NK-92 (cell line): ENCODE results near the gene NSMCE3.
"Not testable (repeated sequence)": the region's sequence is repeated elsewhere in the genome, so short reads cannot be mapped to it uniquely, and the experiment has no call there.

ENCODE experiments used
- DNase-seq: peaks from one replicate; lab custom pipeline; 2025; ENCODE audit not compliant: unreplicated experiment; lab: John Stamatoyannopoulos, UW

NSMCE3 gene

DNA sequence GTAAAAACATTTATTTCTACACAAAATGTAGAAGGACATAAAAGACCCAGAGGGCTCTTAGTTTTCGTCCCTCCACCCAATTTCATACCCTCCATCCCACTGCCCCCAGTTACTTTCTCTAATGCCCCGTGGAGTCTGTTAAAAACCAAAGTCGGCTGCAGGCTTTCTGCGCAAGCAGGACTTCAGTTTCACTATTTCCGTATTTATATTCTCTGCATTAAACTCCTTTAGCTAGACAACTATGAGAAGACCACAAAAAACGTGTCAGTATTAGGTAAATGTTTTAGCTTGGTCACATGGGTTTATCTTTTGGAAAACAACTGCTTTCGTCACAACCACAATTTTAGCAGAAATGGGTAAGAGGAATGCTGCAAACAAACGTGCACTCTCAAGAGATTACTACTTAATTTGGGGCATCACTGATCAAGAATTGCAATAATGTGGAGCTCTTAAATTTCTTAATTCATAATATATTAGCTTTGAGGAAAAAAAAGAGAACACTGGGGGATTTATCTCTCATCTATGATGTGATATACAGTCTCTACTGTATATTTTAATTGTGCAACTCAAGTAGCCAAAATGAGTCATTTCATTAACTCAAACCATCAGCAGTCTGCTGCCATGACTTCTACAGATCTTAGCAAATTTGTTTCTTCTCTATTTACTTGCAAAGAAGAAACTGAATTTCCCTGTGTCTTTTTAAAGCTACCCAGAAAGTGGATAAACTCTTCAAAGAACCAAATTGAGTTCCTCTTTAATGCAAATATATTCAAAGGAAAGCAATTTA lies 740 bp upstream of the NSMCE3 start:
- no peak for DNase-seq

DNA sequence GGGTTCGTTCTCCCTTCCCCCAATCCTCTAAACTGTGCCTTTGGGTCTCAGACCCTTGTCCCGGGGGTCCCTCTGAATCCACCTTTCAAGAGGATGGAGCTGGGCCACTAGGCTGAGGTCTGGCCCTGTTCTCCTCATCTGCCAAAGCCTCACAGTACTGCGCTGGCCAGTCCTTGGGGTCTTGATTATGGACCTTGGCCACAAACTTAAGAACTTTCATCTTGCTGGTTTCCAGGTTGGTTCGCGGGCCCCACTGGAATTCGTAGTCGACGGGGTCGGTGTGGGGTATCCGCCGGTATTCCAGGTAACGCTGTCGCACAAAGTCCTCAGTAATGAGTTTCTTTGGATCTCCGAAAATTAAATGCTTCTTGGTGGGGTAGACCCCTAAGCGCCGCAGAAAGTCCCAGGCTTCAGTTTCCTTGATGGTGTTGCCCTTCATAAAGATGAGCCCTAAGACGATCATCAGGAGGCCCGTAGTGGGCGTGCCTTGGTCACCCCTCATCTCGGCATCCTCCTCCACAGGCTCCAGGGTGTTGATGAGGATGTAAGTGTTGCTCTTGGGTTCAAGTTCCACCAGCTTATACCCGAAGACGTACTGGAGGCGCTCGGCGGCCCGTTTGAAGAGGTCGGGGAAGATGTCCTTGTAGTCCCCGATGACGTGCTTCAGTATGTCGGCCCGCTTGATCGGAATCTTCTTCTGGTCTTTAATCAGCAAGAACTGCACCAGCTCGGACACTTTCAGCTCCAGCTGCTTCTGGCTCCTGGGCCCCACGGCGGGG lies 727 bp downstream of the NSMCE3 start:
- no peak for DNase-seq

DNA sequence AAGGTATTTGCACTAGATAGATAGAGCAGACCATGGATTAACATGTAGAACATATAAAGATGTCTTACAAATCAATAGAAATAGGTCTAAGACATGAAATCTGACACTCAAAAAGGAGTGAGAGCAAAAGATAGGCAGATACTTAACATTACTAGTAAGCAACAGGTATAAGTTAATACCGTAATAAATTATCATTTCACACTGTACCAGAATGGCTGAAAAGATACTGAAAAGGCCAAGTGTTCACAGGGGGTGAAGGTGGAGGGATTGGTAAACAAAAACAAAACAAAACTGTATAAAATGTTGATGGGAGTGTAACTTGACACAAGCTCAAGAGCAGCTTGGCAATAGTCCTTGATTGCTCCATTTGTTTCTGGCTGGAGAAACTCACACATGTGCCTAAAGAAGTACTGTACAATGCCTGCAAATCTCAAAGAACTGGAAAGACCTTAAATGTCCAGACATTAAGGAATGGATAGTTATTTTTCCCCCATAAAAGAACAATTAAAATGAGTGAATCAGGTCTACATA lies 3.5 kb downstream of the NSMCE3 start:
- DNase-seq = no peak

DNA sequence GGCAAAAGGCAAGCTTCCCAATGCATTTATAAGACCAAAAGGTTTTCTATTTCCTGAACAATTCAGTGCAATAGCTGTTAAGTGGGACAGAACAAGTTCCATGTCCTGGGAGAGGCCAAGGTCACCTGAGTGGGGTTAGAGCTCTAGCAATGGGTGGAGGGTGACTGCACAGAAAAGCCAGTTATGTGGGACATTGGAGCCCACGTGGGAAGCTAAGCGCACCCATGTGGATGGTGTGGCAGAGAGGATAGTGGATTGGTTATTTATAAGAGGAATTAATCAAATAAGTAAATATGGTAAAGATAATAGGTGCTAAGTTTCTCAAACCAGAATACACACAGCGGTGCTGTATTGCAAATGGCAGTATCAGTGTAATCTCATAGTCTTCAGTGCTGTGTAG lies 6.3 kb downstream of the NSMCE3 start:
- DNase-seq = no peak

DNA sequence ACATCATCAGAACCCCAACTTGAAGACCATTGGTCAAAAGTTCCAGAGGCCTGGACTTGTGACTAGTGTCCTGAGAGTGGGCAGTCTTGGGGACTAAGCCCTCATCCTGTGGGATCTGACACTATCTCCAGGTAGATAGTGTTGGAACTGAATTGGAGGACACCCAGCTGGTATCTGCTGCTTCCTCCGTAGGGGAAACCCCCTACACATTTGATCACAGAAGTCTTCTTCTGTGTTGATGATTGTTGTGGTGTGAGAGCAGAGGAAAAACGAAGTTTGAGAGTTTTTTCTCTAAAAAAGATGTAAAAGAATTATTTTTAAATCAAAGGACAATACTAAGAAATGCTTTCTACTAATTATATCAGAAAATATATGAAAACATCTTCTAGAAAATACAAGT lies 6.9 kb downstream of the NSMCE3 start:
- DNase-seq = no peak

DNA sequence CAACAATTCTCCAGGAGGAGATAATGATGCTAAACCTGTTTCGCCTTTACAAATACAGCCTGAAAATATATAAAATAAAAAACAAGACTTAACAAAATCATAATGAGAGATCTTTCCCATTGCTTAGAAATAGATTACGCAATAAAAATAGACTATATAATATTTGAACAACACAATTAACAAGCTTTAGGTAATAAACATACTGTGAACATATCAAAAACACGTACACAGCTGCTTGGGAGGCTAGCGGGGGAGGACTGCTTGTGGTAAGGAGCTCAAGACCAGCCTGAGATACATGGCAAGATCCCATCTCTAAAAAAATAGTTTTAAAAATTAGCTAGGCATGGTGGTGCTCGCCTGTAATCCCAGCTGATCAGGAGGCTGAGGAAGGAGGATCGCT lies 8.7 kb downstream of the NSMCE3 start:
- DNase-seq = no peak

DNA sequence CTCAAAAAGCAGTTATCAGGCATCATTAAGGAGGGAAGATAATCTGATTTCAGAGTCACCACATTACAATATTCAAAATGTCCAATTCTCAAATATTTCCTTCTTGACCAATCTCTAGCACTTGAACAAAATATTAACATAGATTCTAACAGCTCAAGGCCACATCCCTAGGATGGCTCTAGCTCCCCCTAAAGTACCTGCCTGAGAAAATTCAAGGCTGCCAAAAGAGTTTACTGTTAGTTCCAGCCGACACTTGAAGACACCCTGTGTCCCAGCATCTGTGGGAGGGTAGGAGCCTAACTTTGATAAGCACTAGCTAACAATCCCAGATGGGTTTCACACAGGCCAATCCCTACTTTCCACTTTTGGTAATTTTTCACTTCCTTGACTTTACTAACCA lies 10.4 kb downstream of the NSMCE3 start:
- no peak for DNase-seq

DNA sequence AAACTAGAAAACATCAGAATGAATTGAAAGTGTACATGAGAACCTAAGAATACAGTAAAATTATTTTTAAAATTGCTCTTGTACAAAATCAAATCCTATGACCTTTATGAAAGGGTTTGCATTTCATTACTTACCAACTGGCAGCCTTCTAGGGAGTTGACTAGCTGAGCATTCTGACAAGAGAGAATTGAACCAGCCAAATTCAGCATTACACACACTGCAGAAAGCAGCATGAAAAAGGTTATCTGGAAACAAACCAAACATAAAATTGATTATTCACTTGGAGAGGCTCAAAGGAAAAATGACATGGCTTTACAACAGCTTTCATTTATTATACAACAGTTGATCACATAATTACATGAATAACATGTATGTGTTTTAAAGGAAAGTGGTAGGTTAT lies 17.4 kb downstream of the NSMCE3 start:
- DNase-seq = no peak

DNA sequence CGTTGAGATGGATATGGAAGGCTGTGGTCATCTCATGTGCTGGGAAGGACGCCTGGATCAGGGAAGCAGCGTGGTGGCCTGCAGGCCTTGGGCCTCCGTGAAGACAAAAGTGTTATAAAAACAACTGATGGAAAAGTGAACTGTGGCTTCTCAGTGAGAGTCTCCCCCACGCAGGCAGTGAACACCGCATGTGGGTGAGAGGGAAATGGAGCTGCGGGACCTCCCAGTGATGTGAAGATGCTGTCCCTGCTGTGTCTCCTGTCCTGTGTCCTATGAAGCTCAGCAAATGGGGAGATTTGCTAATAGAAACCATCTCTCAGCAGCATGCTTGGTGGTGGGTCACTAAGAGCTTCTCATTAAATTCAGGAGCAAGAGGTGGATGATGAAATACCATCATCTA lies 25.1 kb downstream of the NSMCE3 start:
- DNase-seq = no peak

DNA sequence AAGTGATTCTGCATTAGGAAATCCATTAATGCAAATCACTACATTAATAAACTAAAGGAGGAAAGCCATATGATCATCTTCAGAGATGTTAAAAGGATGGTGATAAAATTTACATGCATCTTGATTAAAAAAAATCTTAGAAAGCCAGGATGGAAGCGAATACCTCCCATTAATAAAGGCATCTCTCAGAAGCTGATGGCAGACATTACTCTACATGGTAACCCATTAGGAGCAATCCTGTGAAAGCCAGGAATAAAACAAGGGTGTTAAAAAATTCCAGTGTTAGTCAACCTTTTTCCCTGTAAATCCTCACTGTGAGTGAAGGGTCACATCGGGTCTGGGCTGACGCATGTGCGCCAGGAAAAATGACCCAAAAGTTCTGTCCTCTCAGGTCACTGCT lies 25.5 kb downstream of the NSMCE3 start:
- DNase-seq = no peak

DNA sequence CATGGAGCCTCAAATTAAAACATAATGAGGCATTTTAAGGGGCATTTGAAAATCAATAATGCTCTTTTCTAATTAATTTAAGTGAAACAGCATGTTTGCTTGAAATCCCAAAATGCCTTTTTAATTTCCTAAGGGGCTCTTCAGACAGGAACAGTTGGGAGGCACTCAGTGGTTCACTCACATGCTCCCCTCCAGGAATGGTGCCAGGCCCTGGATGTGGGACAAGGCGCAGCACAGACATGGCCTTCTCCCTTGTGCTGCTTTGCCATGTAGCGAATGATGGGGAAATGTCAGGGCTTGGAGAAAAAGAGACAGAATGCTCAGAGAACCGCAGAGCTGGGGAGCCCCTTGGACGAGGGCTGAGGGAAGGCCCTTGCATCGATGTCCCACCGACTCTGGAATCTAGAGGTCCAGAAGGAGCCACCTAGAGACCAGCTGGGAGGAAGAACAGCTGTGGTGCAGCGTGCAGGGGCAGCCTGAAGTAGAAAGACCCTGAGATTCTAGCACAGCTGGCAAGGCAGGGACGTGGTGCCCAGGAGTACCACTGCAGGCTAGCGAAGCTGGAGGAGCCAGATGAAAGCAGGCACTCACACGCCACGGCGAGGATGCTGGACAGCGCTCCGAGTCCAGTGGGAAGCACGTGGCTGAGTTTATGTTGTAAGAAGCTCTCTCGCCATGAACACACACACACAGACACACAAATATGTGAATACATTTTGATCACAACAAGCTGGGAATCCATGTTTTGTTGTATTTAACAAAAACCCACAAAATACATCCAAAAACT lies 27.0 kb downstream of the NSMCE3 start:
- DNase-seq = no peak

DNA sequence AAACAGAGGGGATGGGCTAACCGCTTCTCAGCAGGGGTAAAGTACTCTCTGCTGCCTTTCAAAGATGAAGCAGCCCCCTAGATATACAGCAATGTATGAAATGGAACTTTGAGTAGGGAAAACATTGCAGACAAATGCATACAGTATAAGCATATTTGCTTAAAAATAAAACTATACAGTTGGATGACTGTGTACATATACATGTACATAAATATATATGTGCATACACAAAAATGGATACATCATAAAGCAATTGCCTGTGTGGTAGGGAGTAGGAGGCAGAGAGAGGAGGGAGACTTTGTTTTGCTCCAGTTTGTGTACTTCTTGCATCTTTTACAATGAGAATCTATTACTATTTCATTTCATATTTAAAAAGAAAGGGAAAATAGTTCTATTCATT lies 28.4 kb downstream of the NSMCE3 start:
- DNase-seq = no peak

DNA sequence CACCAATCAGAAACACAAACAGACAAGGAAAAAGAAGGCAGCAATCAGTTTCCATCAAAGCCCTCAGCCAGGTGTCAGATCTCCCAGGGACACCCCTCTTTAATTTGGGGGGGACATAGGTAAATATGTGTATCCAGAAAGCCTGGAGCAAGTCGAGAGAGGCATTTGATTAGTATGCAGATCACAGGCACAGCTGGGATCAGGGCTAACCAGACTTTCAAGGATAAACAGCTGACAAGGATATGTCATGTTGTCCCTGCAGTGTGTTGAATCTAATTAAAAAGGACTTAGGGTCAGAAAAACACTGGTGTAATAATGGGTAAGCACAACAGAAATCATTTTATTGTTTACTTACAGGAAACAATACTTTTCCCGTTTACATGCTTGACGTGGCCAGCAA lies 30.2 kb downstream of the NSMCE3 start:
- DNase-seq = no peak

DNA sequence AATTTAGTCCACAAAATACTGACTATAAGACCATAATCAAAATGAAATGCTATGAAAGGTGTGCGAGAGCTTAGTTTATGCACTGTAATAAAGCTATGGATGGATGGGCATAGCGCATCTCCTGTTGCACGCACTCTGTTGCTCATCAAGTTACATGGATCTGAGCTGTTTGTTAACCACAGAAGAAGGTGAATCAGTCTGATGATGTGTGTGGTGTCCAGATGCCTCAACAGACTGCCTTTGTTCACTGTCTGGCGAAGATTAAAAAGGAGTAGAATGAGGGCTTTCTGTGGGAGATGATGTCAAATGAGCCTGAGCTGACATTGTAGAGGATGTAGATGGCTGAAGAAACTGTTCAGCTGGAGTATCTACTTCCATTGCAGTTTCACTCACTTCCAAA lies 36.1 kb downstream of the NSMCE3 start:
- DNase-seq = no peak

DNA sequence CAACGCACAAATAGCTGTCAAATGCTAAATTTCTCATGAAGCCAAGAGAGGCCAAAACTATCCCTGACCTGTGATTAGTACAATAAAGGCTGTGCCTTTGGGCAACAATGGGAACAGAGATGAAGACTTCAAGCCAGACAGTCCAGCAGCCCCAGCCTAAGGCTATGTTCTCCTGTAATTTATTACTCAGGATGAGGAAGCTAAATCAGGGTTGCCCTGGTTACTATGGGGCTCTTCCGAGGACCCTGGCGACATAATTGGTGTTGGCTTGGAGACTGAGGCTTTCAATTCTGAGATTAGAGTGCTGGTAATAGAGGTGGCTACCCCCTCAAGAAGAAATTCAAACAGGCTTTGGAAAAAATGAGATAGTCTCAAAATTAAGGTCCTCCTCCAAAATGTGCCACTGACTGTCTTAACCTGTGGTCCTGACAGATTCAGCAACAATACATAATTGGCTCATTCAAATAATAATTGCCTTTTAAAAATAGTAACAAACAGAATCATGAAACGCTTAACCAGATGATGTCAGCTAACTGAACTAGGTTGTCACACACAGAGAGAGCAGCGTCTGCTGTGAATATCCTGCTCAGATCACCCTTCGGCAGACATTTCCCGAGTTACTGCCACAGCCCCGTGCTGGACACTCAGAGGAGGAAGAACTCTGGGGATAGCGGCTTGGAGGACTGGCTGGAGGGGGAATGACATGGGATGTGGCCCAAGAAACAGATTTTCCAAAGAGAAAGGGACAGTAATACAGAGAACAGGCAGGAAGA lies 43.0 kb downstream of the NSMCE3 start:
- no peak for DNase-seq

DNA sequence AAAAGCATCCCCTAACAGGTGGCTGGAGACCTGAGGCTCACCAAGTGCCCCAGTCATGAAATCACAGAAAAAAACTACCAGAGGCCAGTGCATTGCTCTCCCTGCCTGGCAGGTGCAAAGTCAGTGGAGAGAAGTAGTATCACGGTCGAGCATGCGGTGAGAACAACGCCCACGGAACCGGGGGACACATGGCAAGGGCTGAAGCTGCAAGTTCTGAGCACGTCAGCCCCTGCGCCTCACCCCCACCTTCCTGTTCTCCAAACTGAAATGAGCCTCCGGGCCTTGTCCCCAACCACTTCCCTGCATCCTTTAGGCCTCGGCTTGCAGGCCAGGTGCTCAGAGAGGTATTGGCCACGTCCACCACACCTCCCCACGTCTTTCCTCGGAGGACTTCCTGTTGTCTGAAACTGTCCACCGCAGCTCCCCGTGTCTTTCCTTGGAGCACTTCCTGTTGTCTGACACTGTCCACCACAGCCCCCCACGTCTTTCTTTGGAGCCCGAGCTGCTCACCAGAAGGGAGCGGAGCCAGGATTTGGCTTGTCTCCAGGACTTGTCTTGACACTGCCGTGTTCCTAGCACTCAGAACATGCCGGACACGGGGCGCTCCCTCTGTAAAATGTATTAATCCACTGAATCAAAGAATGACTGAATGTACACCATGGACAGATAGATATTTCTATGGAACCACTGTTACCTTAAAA lies 43.9 kb downstream of the NSMCE3 start:
- no peak for DNase-seq

DNA sequence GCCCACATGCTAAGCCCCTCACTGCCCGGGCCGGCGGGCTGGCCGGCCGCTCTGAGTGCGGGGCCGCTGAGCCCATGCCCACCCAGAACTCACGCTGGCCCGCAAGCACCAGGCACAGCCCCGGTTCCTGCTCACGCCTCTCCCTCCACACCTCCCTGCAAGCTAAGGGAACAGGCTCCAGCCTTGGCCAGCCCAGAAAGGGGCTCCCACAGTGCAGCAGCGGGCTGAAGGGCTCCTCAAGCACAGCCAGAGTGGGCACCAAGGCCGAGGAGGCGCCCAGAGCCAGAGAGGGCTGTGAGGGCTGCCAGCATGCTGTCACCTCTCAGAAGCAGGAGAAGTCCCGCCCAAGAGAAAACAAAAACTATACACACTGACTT lies 44.6 kb downstream of the NSMCE3 start:
- DNase-seq = not testable (repeated sequence)

DNA sequence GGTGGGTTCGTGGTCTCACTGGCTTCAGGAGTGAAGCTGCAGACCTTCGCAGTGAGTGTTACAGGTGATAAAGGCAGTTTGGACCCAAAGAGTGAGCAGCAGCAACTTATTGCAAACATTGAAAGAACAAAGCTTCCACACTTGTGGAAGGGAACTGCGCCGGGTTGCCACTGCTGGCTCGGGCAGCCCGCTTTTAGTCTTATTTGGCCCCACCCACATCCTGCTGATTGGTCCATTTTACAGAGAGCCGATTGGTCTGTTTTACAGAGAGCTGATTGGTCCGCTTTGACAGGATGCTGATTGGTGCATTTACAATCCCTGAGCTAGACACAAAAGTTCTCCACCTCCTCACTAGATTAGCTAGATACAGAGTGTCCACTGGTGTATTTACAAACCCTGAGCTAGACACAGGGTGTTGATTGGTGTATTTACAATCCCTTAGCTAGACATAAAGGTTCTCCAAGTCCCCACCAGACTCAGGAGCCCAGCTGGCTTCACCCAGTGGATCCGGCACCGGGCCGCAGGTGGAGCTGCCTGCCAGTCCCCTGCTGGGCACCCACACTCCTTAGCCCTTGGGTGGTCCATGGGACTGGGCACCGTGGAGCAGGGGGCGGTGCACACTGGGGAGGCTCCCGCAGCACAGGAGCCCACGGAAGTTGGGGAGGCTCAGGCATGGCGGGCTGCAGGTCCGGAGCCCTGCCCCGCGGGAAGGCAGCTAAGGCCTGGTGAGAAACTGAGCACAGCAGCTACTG lies 45.2 kb downstream of the NSMCE3 start:
- DNase-seq = not testable (repeated sequence)

DNA sequence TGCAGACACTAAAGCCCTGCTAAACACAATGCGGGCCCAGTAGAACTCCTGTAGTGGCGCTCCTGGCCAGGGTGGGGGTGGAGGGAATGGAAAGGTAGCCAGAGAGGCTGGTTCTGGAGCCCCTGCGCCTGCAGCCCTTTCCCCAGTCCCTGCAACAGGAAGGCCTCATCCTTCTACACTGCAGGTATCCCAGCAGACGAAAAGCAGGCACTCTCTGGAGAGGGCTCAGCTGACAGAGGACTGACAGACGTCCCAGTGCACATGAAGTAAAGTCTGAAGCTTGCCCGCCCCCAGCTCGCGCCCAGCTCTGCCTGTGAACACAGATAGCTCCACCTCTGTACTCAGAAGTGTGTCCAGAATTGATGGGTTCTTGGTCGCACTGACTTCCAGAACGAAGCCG lies 46.0 kb downstream of the NSMCE3 start:
- DNase-seq = no peak
